ENCODE results near the gene WNT1. TPM values are rescaled to one million over a fixed set of nuclear protein-coding genes. Genes with fewer than 3 reads are reported as not detected.

Gene WNT1
- 1 to 10 TPM; 1.2 to 1.4 TPM for total RNA-seq
- polyA plus RNA-seq (ENCODE audit: insufficient read depth, low read depth, low replicate concordance) = 0.62 TPM
- long read RNA-seq, donor 1 = 0 reads
- long read RNA-seq, donor 2 = 0 reads

DNA sequence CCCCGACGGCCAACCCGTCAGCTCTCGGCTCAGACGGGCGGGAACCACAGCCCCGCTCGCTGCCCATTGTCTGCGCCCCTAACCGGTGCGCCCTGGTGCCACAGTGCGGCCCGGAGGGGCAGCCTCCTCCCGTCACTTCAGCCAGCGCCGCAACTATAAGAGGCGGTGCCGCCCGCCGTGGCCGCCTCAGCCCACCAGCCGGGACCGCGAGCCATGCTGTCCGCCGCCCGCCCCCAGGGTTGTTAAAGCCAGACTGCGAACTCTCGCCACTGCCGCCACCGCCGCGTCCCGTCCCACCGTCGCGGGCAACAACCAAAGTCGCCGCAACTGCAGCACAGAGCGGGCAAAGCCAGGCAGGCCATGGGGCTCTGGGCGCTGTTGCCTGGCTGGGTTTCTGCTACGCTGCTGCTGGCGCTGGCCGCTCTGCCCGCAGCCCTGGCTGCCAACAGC lies at the start of gene WNT1:
TSS of gene WNT1 (plus strand) at position 32 of the 450 bp plus-strand sequence. CDS start at position 361, 329 bp downstream.
- intact Hi-C loops (cut with DNase I; ENCODE audit: low total_unique reads) = no loop called here
- WGBS, 2 donors = 1% methylated on average over 41 of the region's 45 CpGs; no CpG with 5 or more reads in 1 of the 2 donors
- H3K36me3 ChIP-seq (ENCODE audit: low read depth, missing control alignments) = no peaks in the 10 kb centered on the region
- no peaks in the 10 kb centered on the region for H3K9me3 ChIP-seq
- H3K4me1 ChIP-seq = peaks cover 27% of the 10 kb centered on the region
- H3K4me3 ChIP-seq = peak within 1 kb of the TSS; percentile 2 to 24
- no peaks in the 10 kb centered on the region for H3K27me3 ChIP-seq
- no peak within 1 kb of the TSS for H3K27ac ChIP-seq
- TF ChIP-seq, protein P1, sequence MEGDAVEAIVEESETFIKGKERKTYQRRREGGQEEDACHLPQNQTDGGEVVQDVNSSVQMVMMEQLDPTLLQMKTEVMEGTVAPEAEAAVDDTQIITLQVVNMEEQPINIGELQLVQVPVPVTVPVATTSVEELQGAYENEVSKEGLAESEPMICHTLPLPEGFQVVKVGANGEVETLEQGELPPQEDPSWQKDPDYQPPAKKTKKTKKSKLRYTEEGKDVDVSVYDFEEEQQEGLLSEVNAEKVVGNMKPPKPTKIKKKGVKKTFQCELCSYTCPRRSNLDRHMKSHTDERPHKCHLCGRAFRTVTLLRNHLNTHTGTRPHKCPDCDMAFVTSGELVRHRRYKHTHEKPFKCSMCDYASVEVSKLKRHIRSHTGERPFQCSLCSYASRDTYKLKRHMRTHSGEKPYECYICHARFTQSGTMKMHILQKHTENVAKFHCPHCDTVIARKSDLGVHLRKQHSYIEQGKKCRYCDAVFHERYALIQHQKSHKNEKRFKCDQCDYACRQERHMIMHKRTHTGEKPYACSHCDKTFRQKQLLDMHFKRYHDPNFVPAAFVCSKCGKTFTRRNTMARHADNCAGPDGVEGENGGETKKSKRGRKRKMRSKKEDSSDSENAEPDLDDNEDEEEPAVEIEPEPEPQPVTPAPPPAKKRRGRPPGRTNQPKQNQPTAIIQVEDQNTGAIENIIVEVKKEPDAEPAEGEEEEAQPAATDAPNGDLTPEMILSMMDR (IDR thresholded peaks at IDR 0.05) = no peak
- TF ChIP-seq POLR2A (IDR thresholded peaks at IDR 0.05) = no peak
- no peak for DNase-seq

DNA sequence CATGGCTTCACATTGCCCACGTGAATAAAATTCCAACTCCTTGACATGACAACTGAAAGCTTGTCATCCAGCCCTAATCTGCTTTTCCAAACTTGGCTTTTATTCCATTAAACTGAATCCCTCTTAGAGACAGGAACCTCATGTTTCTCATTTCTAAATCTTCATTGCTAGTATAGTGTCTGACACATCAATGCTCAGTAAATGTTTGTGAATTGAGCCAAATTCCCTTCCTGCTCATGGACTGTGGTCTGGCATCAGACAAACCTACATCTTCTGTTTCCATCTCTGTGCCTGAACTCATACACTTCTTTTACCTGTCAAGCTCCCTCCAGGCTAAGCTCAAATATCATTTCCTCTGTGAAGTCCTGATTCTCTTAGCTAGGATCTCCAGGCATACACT lies 48.6 kb upstream of the WNT1 start:
- Histone ChIP-seq H3K4me1 (peaks cover 9% of the 10 kb centered on the region), H3K27me3 (no peaks in the 10 kb centered on the region), H3K9me3 (no peaks in the 10 kb centered on the region), H3K36me3 (ENCODE audit: low read depth, missing control alignments) (no peaks in the 10 kb centered on the region), H3K27ac (no peak overlapping the region), H3K4me3 (no peak overlapping the region)
- no peak for DNase-seq
- no peak for TF ChIP-seq POLR2A (IDR thresholded peaks at IDR 0.05)
- TF ChIP-seq, protein P1 (IDR thresholded peaks at IDR 0.05) = no peak
- WGBS, 2 donors = 81 to 85% methylated on average over 1 of the region's 1 CpG
- intact Hi-C loops (cut with DNase I; ENCODE audit: low total_unique reads) = no loop called here

DNA sequence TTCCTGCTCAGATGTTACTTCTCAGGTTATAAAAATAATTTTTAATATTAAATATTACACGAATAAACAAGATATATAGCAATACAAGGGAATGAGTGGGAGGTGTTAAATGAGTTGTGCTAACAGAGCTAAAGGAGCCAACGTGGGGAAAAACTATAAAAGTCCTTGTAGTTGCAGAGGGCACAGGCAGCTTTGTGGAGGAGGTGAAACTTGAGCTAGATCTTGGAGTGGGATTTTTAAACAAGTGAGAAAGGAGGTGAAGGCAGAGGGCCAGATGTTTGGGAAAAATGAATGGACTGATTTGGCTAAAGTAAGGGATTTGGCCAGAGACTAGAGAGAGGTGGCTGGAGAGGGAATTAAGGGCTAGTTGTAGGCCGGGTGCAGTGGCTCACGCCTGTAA lies 47.6 kb upstream of the WNT1 start:
- intact Hi-C loops (cut with DNase I; ENCODE audit: low total_unique reads) = no loop called here
- WGBS, 2 donors = 70 to 81% methylated on average over 4 of the region's 4 CpGs
- TF ChIP-seq POLR2A (IDR thresholded peaks at IDR 0.05) = no peak
- Histone ChIP-seq H3K27ac (no peak overlapping the region), H3K9me3 (no peaks in the 10 kb centered on the region), H3K27me3 (no peaks in the 10 kb centered on the region), H3K4me3 (no peak overlapping the region), H3K4me1 (peaks cover 4% of the 10 kb centered on the region), H3K36me3 (ENCODE audit: low read depth, missing control alignments) (no peaks in the 10 kb centered on the region)
- DNase-seq = no peak

DNA sequence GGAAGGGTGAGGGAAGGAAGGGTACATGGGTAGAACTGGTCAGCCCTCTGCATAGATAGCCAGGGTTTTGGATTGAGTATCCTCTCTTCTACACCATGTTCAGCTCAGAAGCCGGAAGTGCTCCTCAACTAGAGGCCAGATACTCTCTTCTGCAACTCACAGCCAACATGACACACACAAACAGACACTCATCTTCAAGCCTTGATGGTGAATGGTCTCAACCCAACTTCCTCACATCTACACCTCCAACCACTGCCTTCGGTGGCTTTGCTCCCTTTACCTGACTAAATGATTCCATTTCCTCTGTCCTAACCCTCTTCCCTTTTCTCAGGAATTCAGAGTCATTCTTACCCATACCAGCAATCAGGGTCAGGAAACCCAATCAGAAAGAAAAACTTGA lies 45.2 kb upstream of the WNT1 start:
- H3K27ac ChIP-seq = no peak overlapping the region
- TF ChIP-seq, protein P1 (IDR thresholded peaks at IDR 0.05) = no peak
- no peak for TF ChIP-seq POLR2A (IDR thresholded peaks at IDR 0.05)
- DNase-seq = no peak
- H3K27me3 ChIP-seq = no peaks in the 10 kb centered on the region
- no peaks in the 10 kb centered on the region for H3K4me1 ChIP-seq
- intact Hi-C loops (cut with DNase I; ENCODE audit: low total_unique reads) = no loop called here
- WGBS, 2 donors = 72 to 97% methylated on average over 2 of the region's 2 CpGs
- H3K4me3 ChIP-seq = no peak overlapping the region
- no peaks in the 10 kb centered on the region for H3K36me3 ChIP-seq (ENCODE audit: low read depth, missing control alignments)
- no peaks in the 10 kb centered on the region for H3K9me3 ChIP-seq

DNA sequence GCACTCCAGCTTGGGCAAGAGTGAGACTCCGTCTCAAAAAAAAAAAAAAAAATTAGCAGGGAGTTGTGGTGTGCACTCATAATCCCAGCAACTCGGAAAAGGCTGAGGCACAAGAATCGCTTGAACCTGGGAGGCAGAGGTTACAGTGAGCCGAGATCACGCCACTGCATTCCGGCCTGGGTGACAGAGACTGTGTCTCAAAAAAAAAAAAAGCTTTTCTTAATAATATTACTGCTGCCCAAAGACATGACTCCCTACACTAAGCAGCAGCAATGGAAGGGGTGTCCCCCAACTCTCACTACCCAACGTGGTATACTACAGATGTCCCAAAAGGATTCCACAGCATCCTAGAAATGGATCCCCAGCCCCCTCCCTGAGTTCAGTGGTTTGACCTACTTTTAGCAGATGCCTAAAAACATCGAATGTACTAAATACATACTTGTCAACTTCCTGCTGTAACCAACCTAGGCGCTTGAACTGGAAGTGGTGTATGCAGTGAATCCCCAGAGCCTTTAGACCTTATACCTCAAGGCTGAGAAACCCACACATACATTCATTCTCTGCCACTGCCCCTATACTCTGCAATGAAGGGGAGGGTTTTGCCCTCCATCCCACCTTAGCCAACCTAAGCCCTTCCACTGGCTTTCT lies 44.3 kb upstream of the WNT1 start:
- Histone ChIP-seq H3K36me3 (ENCODE audit: low read depth, missing control alignments) (no peaks in the 10 kb centered on the region), H3K4me3 (no peak overlapping the region), H3K4me1 (no peaks in the 10 kb centered on the region), H3K27ac (no peak overlapping the region), H3K9me3 (no peaks in the 10 kb centered on the region), H3K27me3 (no peaks in the 10 kb centered on the region)
- no peak for DNase-seq
- intact Hi-C loops (cut with DNase I; ENCODE audit: low total_unique reads) = no loop called here
- WGBS, 2 donors = 85 to 88% methylated on average over 9 of the region's 9 CpGs
- TF ChIP-seq POLR2A (IDR thresholded peaks at IDR 0.05) = no peak
- TF ChIP-seq, protein P1 (IDR thresholded peaks at IDR 0.05) = no peak
